ENCODE measurements around the gene MYLK.
"Not testable (repeated sequence)": the region's sequence is repeated elsewhere in the genome, so short reads cannot be mapped to it uniquely, and the experiment has no call there.

MYLK gene

DNA sequence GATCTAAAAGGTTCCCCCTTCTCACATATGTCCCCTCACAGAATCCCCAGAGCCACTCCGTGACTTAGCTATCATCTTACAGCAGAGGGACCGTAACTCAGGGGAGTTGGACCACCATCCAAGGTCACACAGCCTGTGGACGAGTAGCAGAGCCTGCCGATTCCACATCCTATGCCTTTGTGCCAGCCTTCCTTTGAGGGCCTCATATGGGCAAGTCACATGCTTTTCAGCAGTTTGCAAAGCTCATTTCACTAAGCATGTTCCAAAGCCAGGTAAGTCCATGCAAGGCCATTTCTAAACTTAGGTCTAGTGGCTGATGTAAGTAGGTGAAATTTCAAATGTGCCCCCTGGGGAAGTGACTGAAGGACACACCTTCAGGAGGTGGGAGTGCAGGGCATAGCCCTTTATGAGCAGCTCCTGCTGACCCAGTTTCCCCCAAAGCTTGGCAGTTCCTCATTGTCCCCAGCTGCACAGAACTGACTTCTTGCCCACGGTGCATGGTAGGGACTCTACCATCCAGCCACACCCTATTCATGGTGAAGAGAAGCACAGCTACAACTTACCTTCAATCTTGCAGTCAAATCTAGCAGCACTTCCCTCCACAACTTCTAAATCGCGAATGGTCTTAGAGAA lies 265.9 kb downstream of the MYLK start:
- no peak for DNase-seq

GRCh38 chr3:123616593-123616992 lies 267.5 kb downstream of the MYLK start:
- no peak for DNase-seq

- no peak for DNase-seq
Observed at GRCh38 chr3:123613543-123613942, 270.6 kb downstream of the MYLK start.

GRCh38 chr3:123611674-123612073 lies 272.5 kb downstream of the MYLK start:
- not testable (repeated sequence) for DNase-seq

DNA sequence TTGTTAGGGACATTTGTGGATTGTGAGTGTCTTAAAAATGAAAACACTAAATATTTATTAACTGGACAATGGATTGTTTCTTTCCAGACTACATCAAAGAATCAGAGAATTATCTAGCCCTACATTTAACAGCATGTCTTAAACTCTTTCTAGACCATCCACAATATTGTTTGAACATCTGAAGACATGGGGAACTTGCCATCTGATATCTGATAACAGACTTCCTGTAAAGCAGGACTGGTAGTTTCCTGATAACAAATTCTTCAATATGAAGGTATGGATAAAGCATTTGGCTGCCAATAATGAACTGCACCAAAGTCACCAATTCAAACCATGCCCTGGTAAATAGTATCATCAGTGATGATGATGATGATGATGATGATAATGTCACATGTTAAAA lies 273.1 kb downstream of the MYLK start:
- no peak for DNase-seq

DNA sequence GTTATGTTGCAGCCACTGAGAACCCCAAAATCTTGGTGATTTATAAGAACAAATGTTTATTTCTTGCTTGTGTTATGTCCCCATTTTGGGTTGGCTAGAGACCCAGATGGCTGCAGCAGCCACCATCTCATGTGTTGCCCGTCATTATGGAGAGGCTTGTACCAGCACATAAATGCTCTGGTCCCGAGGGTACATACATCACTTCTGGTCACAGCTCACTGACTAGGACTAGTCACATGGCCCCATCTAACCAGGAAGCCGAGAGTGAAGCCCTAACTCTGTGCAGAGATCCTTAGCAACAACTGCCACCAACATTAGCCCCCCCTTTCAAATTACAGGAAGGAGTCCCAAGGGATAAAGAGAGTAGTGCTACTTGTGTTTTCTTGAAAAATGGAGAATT lies 273.8 kb downstream of the MYLK start:
- DNase-seq = no peak

DNA sequence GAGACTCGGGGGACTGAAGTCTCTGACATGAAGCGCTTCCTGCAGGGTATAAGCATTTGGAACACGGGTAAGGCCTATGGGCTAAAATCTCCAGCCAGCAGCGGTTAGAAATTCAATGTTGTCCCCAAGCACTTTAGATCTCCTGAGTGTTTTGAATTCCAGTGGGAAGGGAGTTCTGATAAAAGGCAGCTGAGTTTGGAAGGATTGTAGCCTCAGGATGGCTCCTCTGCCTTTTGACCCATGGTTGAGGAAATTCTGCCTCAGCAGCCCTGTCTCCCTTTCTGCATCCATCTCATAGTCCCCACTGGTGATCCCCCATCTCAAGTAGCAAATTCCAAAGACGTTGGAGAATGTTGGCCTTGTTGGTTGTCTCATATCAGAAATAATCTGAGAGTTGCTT lies 275.1 kb downstream of the MYLK start:
- DNase-seq = no peak

GRCh38 chr3:123608263-123608937 lies 275.7 kb downstream of the MYLK start:
- no peak for DNase-seq

GRCh38 chr3:123606527-123606926 lies 277.6 kb downstream of the MYLK start:
- no peak for DNase-seq

DNA sequence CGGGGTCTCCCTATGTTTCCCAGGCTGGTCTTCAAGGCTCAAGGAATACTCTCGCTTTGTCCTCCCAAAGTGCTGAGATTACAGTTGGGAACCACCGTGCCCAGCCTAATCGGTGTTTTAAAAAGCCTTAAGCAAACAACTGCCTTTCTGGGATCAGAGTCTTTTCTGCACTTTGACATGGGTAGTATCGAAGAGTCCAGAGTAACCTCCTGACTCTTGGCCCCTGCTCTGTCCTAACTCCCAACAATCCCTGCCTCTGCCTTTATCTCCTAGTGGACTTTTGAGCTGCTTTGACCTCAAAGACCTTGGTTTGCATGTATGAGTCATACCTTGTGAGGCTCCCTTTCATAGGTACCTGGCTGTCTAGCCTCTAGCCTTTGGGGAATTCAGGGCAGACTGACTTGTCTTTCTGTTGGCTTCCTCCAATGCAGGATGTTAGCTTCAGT lies 278.3 kb downstream of the MYLK start:
- peak; percentile 77 for DNase-seq

- not testable (repeated sequence) for DNase-seq
Observed at GRCh38 chr3:123603153-123603552, 281.0 kb downstream of the MYLK start.

DNA sequence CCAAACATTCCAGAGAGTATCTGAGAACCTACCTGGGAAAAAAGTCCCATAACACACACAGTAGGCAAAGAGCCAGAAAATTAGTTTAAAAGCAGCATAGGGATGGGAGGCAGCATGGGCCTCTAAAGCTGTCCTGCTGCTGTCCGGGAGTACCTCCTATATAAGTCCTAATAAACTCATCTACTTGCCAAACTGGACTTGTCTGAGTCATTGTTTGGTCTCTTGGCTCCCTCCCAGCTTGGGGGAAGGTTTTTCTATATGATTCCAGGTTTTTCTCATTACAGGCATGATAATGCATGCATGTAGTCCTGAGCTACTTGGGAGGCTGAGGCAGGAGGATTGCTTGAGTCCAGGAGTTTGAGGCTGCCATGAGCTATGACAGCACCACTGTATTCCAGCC lies 281.8 kb downstream of the MYLK start:
- peak; percentile 69 for DNase-seq

DNA sequence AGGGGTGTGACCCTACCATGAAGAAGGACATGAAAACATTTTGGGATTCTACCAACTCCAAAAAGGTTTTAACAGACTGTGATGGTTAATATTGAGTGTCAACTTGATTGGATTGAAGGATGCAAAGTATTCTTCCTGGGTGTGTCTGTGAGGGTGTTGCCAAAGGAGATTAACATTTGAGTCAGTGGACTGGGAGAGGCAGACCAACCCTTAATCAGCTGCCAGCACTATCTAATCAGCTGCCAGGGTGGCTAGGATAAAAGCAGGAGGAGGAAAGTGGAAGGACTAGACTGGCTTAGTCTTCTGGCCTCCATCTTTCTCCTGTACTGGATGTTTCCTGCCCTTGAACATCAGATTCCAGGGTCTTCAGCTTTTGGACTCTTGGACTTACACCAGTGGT lies 283.3 kb downstream of the MYLK start:
- DNase-seq = peak; percentile 84

DNA sequence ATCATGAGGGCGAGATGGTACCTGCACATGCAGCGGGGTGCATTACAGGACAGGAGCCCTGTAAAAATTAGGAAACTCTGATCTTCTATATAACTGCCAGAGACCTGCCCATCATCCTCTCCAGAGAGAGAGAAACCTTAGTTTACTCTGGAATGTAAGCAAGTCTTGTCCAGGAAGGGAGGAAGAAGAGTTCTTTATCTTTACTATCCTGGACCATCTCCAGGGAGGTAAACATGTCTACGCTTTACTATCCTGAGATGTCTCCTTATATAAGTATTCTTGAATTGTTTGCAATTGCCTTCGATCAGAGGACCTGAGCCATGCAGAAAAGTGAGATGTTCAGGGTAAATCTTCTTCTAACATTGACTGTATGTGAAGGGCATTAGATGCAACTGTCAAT lies 286.6 kb downstream of the MYLK start:
- DNase-seq = no peak

DNA sequence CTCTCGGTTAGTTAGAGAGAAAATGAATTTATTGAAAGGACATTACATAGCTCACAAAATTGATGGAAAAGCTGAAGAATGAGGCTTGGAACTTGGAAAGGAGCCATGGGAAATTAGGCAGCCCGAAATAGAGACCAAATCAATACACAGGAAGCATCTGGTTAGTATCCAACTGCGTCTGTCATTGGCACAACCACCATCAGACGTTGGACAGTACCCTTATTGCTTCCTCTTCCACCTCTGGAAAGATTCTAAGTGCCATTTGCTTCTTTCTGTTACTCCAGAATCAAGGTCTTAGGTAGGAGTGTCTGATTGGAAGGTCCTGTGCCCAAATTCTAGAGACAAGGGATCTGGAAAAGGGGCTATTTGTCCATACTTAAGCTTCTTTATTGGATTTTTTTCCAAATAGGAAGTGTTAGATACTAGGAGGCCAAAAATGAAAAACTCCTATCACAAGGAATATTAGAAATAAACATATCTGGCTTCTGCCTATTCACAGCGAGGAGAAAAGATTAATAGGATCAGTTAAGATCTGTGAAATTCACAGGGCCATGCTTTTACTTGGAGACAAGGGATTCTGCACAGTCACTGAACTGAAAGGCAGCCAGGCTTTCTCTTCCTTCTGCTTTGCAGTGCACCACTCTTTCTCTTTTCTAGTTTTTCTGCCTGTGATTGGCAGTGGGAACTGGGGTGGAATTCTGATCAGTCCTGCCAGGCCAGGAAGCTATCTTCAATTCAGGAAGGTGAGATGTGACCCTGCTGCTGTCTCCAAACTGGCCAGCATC lies 288.5 kb downstream of the MYLK start:
- DNase-seq = no peak

DNA sequence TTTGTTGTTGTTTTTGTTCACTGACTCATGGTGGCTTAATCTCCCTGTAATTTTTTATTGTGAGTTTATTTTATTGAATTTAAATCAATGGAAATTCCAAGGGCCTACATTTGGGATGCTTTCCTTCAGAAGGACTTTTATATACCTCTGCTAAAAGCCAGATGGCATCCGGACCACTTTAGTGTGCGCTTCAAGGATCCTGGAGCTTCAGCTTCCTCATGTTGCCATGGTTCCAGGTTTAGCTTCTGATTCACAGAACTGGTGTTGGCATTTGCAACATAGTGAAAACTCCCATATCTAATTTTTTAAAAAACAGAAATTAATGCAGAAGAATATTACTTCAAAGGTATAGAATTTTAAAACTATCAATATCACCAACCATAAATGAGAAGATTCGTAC lies 290.8 kb downstream of the MYLK start:
- no peak for DNase-seq

DNA sequence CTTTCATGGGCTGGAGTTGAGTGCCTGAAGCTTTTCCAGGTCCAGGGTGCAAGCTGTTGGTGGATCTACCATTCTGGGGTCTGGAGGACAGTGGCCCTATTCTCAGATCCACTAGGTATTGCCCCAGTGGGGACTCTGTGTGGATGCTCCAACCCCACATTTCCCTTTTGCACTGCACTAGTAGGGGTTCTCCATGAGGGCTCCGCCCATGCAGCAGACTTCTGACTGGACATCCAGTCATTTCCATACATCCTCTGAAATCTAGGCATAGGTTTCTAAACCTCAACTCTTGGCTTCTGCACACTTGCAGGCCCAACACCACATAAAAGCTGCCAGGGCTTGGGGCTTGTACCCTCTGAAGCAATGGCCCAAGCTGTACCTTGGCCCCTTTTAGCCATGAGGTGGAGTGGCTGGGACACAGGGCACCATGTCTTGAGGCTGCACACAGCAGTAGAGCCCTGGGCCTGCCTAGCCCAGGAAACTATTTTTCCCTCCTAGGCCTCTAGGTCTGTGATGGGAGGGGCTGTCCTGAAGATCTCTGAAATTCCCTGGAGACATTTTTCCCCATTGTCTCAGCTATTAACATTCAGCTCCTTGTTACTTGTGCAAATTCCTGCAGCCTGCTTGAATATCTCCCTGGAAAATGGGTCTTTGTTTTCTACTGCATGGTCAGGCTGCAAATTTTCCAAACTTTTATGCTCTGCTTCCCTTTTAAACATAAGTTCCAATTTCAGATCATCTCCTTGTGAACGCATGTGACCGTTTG lies 293.3 kb downstream of the MYLK start:
- no peak for DNase-seq

DNA sequence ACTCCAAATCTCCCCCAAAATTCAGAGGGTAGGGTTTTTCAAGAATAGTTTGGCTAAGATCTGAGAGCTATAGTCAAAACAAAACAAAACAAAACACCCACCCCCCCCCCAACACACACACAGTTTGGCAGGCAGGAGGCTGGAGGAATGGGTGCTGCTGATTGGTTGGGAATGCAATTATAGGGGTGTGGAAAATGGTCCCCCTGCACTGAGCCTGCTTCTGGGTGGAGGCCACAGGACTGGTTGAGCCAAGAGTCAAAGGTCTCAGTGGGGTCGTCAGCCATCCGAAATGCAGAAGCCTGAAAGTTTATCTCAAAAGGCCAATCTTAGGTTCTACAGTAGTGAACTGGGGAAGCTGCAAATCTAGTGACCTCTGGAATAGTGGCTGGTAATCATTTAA lies 296.7 kb downstream of the MYLK start:
- peak; percentile 33 for DNase-seq

DNA sequence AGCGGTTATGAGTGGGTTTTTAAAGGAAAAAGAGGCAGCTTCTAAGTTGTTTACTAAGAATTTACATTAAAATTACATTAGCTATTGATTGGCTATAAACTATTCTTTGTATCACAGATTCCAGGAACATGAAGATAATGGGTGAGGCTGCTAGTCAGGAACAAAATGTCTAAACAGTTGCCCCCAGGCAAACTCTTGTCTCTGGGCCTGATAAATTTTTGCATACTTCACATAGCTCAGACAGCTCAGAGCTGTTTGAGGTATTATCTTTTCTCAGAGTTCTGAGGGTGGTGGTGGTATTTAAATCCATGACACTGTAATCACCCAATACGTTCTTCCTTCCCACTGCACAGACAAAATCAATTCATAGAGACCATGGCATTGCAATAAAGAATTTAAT lies 297.2 kb downstream of the MYLK start:
- DNase-seq = peak; percentile 87

- peak; percentile 51 for DNase-seq
Observed at GRCh38 chr3:123586131-123586530, 298.0 kb downstream of the MYLK start.

GRCh38 chr3:123584988-123585937 lies 298.9 kb downstream of the MYLK start, which contains the start of gene HACD2:
Gene HACD2 (minus strand): TSS chr3:123585053. CDS start chr3:123585027, 26 bp downstream.
- DNase-seq = peak; percentile 94

Measured in NCI-H226 (cell line).